H1 (cell line): ENCODE data around the gene FBXO46. TPM values are rescaled to one million over a fixed set of nuclear protein-coding genes. Genes with fewer than 3 reads are reported as not detected.
A peak's percentile ranks its signal among the peaks of the same experiment; 100 is the strongest.

ENCODE experiments used
- ASH2L ChIP-seq: fragments of 200-600, 300-600 bp; sonication (generic); IDR thresholded peaks from one replicate; pipeline ENCODE4 v1.7.1; 2017; ENCODE audit warnings: low read length
- CHD1 ChIP-seq: IDR thresholded peaks from 2 replicates; pipeline ENCODE4 v1.6.1; 2012; ENCODE audit warnings: low read depth, low read length, improper control_type of control experiment
- CHD2 ChIP-seq: IDR thresholded peaks from 2 replicates; pipeline ENCODE4 v1.6.1; 2012; ENCODE audit warnings: low read length, improper control_type of control experiment
- CTBP2 ChIP-seq: IDR thresholded peaks from 2 replicates; pipeline ENCODE4 v1.7.0; 2011; ENCODE audit warnings: borderline replicate concordance, mild to moderate bottlenecking, moderate library complexity, mixed read lengths, low read length; ENCODE audit not compliant: insufficient read depth, insufficient read length
- NRF1 ChIP-seq: IDR thresholded peaks from 2 replicates; pipeline ENCODE4 v1.6.1; 2011; ENCODE audit warnings: mild to moderate bottlenecking, low read depth, low read length, improper control_type of control experiment
- RFX5 ChIP-seq: IDR thresholded peaks from 2 replicates; pipeline ENCODE4 v1.6.1; 2011; ENCODE audit warnings: low read depth, low read length, improper control_type of control experiment, borderline replicate concordance
- TCF12 ChIP-seq: IDR thresholded peaks from 2 replicates; pipeline ENCODE4 v1.6.1; 2011; ENCODE audit warnings: low read depth, mild to moderate bottlenecking, low read length
- YY1 ChIP-seq: IDR thresholded peaks from 2 replicates; pipeline ENCODE4 v1.6.1; 2011; ENCODE audit warnings: low read depth, mild to moderate bottlenecking, low read length
- polyA plus RNA-seq, 7 experiments: library from polyadenylated mRNA; depleted of rRNA in 3 of 7; stranded (reverse) in 5 of 7; unstranded in 2 of 7; fragments of >200 nt in 5 of 7; fragments of 200-250 nt in 2 of 7; gene quantifications; 1 replicate in 5 of 7; 2 replicates in 1 of 7; 4 replicates in 1 of 7; pipeline versions ENCODE4 v1.2.1 to v1.2.3, GENCODE V29; 2011 to 2013; ENCODE audit warnings: missing spikeins in 2 of 7, mixed read lengths in 2 of 7
- total RNA-seq: library from RNA; stranded (reverse); fragmentation: NEBNext Ultra II Directional; extraction: Animal tissue kit (Norgen Biotek cat#: 25700); gene quantifications from 2 replicates; pipeline ENCODE4 v1.2.1, GENCODE V29; 2021
- TF ChIP-seq, protein P1 (sequence below): fragments of 300-600 bp; sonication (generic); IDR thresholded peaks from 2 replicates; pipeline ENCODE4 v1.7.1; 2012; ENCODE audit warnings: low read length, moderate library complexity, mild to moderate bottlenecking, inconsistent platforms; ENCODE audit not compliant: insufficient replicate concordance
- TF ChIP-seq, protein P2 (sequence below), 3 experiments: IDR thresholded peaks; 1 replicate in 2 of 3; 2 replicates in 1 of 3; pipeline versions ENCODE4 v1.5.1 to v1.6.1; 2011; ENCODE audit warnings: low read length in 3 of 3, mild to moderate bottlenecking in 3 of 3, inconsistent platforms in 2 of 3, low read depth in 1 of 3, moderate library complexity in 1 of 3; ENCODE audit not compliant: insufficient read depth in 1 of 3; ENCODE audit errors: control extremely low read depth in 1 of 3

The FBXO46 gene
- total and polyA plus RNA-seq, 2 of the 8 experiments (the other 6 are each of a cell fraction or from before 2014, with no cell fraction given), result 11.2 to 38.9 TPM

DNA sequence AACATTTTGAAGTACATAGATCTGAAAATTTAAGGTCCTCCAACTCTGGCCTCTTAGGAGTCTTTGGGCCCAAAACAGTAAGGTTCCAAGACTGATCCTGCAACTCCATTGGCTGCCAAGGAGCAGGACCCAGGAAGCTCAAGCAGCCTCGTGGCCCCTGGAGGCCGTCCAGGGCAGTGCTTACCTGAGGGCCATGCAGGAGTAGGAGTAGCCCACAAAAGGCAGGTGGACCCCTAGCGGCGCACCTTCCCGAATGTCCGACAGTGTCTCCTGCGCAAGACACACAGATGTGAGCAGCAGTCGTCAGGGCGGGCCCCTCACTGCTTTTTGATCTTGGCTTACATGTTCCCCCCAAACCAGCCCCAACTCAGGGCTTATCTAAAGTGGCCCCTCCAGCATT, 44.1 kb upstream of the FBXO46 start (continued):
- TF ChIP-seq, protein P1, sequence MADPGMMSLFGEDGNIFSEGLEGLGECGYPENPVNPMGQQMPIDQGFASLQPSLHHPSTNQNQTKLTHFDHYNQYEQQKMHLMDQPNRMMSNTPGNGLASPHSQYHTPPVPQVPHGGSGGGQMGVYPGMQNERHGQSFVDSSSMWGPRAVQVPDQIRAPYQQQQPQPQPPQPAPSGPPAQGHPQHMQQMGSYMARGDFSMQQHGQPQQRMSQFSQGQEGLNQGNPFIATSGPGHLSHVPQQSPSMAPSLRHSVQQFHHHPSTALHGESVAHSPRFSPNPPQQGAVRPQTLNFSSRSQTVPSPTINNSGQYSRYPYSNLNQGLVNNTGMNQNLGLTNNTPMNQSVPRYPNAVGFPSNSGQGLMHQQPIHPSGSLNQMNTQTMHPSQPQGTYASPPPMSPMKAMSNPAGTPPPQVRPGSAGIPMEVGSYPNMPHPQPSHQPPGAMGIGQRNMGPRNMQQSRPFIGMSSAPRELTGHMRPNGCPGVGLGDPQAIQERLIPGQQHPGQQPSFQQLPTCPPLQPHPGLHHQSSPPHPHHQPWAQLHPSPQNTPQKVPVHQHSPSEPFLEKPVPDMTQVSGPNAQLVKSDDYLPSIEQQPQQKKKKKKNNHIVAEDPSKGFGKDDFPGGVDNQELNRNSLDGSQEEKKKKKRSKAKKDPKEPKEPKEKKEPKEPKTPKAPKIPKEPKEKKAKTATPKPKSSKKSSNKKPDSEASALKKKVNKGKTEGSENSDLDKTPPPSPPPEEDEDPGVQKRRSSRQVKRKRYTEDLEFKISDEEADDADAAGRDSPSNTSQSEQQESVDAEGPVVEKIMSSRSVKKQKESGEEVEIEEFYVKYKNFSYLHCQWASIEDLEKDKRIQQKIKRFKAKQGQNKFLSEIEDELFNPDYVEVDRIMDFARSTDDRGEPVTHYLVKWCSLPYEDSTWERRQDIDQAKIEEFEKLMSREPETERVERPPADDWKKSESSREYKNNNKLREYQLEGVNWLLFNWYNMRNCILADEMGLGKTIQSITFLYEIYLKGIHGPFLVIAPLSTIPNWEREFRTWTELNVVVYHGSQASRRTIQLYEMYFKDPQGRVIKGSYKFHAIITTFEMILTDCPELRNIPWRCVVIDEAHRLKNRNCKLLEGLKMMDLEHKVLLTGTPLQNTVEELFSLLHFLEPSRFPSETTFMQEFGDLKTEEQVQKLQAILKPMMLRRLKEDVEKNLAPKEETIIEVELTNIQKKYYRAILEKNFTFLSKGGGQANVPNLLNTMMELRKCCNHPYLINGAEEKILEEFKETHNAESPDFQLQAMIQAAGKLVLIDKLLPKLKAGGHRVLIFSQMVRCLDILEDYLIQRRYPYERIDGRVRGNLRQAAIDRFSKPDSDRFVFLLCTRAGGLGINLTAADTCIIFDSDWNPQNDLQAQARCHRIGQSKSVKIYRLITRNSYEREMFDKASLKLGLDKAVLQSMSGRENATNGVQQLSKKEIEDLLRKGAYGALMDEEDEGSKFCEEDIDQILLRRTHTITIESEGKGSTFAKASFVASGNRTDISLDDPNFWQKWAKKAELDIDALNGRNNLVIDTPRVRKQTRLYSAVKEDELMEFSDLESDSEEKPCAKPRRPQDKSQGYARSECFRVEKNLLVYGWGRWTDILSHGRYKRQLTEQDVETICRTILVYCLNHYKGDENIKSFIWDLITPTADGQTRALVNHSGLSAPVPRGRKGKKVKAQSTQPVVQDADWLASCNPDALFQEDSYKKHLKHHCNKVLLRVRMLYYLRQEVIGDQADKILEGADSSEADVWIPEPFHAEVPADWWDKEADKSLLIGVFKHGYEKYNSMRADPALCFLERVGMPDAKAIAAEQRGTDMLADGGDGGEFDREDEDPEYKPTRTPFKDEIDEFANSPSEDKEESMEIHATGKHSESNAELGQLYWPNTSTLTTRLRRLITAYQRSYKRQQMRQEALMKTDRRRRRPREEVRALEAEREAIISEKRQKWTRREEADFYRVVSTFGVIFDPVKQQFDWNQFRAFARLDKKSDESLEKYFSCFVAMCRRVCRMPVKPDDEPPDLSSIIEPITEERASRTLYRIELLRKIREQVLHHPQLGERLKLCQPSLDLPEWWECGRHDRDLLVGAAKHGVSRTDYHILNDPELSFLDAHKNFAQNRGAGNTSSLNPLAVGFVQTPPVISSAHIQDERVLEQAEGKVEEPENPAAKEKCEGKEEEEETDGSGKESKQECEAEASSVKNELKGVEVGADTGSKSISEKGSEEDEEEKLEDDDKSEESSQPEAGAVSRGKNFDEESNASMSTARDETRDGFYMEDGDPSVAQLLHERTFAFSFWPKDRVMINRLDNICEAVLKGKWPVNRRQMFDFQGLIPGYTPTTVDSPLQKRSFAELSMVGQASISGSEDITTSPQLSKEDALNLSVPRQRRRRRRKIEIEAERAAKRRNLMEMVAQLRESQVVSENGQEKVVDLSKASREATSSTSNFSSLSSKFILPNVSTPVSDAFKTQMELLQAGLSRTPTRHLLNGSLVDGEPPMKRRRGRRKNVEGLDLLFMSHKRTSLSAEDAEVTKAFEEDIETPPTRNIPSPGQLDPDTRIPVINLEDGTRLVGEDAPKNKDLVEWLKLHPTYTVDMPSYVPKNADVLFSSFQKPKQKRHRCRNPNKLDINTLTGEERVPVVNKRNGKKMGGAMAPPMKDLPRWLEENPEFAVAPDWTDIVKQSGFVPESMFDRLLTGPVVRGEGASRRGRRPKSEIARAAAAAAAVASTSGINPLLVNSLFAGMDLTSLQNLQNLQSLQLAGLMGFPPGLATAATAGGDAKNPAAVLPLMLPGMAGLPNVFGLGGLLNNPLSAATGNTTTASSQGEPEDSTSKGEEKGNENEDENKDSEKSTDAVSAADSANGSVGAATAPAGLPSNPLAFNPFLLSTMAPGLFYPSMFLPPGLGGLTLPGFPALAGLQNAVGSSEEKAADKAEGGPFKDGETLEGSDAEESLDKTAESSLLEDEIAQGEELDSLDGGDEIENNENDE, result no peak
- TF ChIP-seq CHD1, result no peak
- TF ChIP-seq, protein P2, sequence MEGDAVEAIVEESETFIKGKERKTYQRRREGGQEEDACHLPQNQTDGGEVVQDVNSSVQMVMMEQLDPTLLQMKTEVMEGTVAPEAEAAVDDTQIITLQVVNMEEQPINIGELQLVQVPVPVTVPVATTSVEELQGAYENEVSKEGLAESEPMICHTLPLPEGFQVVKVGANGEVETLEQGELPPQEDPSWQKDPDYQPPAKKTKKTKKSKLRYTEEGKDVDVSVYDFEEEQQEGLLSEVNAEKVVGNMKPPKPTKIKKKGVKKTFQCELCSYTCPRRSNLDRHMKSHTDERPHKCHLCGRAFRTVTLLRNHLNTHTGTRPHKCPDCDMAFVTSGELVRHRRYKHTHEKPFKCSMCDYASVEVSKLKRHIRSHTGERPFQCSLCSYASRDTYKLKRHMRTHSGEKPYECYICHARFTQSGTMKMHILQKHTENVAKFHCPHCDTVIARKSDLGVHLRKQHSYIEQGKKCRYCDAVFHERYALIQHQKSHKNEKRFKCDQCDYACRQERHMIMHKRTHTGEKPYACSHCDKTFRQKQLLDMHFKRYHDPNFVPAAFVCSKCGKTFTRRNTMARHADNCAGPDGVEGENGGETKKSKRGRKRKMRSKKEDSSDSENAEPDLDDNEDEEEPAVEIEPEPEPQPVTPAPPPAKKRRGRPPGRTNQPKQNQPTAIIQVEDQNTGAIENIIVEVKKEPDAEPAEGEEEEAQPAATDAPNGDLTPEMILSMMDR (IDR thresholded peaks at IDR 0.05; ENCODE audit: control extremely low read depth in 1 of 3, insufficient read depth in 1 of 3, low read depth in 1 of 3, low read length in 3 of 3), result peak; percentile 77 to 93 (median 83)
- no peak for TF ChIP-seq CTBP2
- TF ChIP-seq CHD2, result no peak
- TF ChIP-seq TCF12, result no peak
- no peak for TF ChIP-seq RFX5
- TF ChIP-seq YY1, result peak; percentile 24; the same call in 1 of the 2 replicates
- no peak for TF ChIP-seq ASH2L
- TF ChIP-seq NRF1, result no peak
